H1 (cell line): ENCODE measurements around the gene CYB561D2. TPM values are rescaled to one million over a fixed set of nuclear protein-coding genes. Genes with fewer than 3 reads are reported as not detected.
A peak's percentile ranks its signal among the peaks of the same experiment; 100 is the strongest.

ENCODE experiments used
- CTCF ChIA-PET: fragments of 300-600 bp; sonication (Branson Sonifier 250); formaldehyde crosslinking; loops from one replicate; lab custom pipeline; 2021; ENCODE audit not compliant: partially characterized antibody; lab: Charles Lee
- POLR2A ChIA-PET: fragments of 300-600 bp; sonication (Branson Sonifier 250); formaldehyde crosslinking; loops from one replicate; lab custom pipeline; 2021; ENCODE audit warnings: inconsistent platforms; ENCODE audit not compliant: partially characterized antibody; lab: Charles Lee
- DNase-seq, 2 experiments: peaks; one replicate each; pipeline versions ENCODE4 v3.0.0 to v3.0.0-alpha.2; 2010 to 2022; ENCODE audit warnings: low spot score in 2 of 2, low read depth in 1 of 2, mixed read lengths in 1 of 2
- FAIRE-seq: peaks from 2 replicates; lab custom pipeline; 2011; peaks lifted over from hg19 to GRCh38; lab: Jason Lieb, UNC
- H2AFZ ChIP-seq: 2 replicates; pipeline ENCODE4 v1.8.1; 2012; ENCODE audit warnings: low read length, inconsistent platforms
- H2AK5ac ChIP-seq: 2 replicates; pipeline ENCODE4 v1.6.1; 2013; ENCODE audit warnings: low read depth, low read length
- H2BK120ac ChIP-seq: replicated peaks from 2 replicates; pipeline ENCODE3; 2013; ENCODE audit warnings: low read depth, low read length, inconsistent platforms
- H2BK12ac ChIP-seq: 2 replicates; pipeline ENCODE4 v1.6.1; 2013; ENCODE audit warnings: low read depth, low read length
- H2BK15ac ChIP-seq: 2 replicates; pipeline ENCODE4 v1.6.1; 2013; ENCODE audit warnings: low read length
- H2BK20ac ChIP-seq: 2 replicates; pipeline ENCODE4 v1.6.1; 2013; ENCODE audit warnings: low read length
- H2BK5ac ChIP-seq: 2 replicates; pipeline ENCODE4 v1.6.1; 2013; ENCODE audit warnings: low read depth, low read length
- H3K14ac ChIP-seq: 2 replicates; pipeline ENCODE4 v1.6.1; 2013; ENCODE audit warnings: inconsistent platforms; ENCODE audit not compliant: insufficient read length
- H3K18ac ChIP-seq: 2 replicates; pipeline ENCODE4 v1.6.1; 2013; ENCODE audit warnings: low read length; ENCODE audit errors: extremely low read depth
- H3K23ac ChIP-seq: 2 replicates; pipeline ENCODE4 v1.6.1; 2013; ENCODE audit warnings: inconsistent platforms; ENCODE audit not compliant: insufficient read length
- H3K23me2 ChIP-seq: 2 replicates; pipeline ENCODE4 v1.6.1; 2013; ENCODE audit warnings: low read depth, low read length
- H3K27ac ChIP-seq: 2 replicates; pipeline ENCODE4 v1.6.1; 2011; ENCODE audit warnings: low read depth, low read length, inconsistent platforms
- H3K27me3 ChIP-seq, 4 experiments: replicated peaks in 1 of 4; 1 replicate in 1 of 4; 2 replicates in 3 of 4; pipeline versions ENCODE4 v1.6.1 to v1.8.1; 2011 to 2013; ENCODE audit warnings: low read length in 3 of 4, mild to moderate bottlenecking in 3 of 4, inconsistent platforms in 2 of 4, mixed read lengths in 2 of 4, moderate library complexity in 1 of 4; ENCODE audit not compliant: control insufficient read depth in 3 of 4, insufficient read depth in 3 of 4; ENCODE audit errors: extremely low read depth in 1 of 4
- H3K36me3 ChIP-seq, 4 experiments: 2 replicates each; pipeline versions ENCODE4 v1.6.1 to v1.8.1; 2011 to 2013; ENCODE audit warnings: mild to moderate bottlenecking in 4 of 4, low read length in 3 of 4, moderate library complexity in 2 of 4, control low read depth in 1 of 4, inconsistent platforms in 1 of 4; ENCODE audit not compliant: insufficient read depth in 4 of 4, control insufficient read depth in 2 of 4
- H3K4ac ChIP-seq: replicated peaks from 2 replicates; pipeline ENCODE3; 2013; ENCODE audit warnings: low read length, low read depth, mixed read lengths, inconsistent platforms; ENCODE audit not compliant: insufficient read length
- H3K4me1 ChIP-seq, 4 experiments: replicated peaks in 1 of 4; 1 replicate in 1 of 4; 2 replicates in 3 of 4; pipeline versions ENCODE4 v1.6.1 to v1.8.1; 2011 to 2013; ENCODE audit warnings: low read length in 3 of 4, inconsistent platforms in 2 of 4, mixed read lengths in 1 of 4; ENCODE audit not compliant: insufficient read depth in 4 of 4, control insufficient read depth in 3 of 4
- H3K4me2 ChIP-seq, 2 experiments: 2 replicates each; pipeline versions ENCODE4 v1.6.1 to v1.8.1; 2011 to 2013; ENCODE audit warnings: low read depth in 2 of 2, low read length in 2 of 2, control low read depth in 1 of 2, inconsistent platforms in 1 of 2, mild to moderate bottlenecking in 1 of 2; ENCODE audit not compliant: insufficient read depth in 1 of 2
- H3K4me3 ChIP-seq, 4 experiments: fragments of 200-600, 300-600 bp in 1 of 4; sonication (generic), shearing (Covaris generic), sonication (Bioruptor Twin) in 1 of 4; 2 replicates each; pipeline versions ENCODE4 v1.5.1 to v1.8.1; 2011 to 2016; ENCODE audit warnings: low read length in 4 of 4, low read depth in 3 of 4, control low read depth in 2 of 4, inconsistent platforms in 2 of 4, mild to moderate bottlenecking in 2 of 4, mixed read lengths in 1 of 4, moderate library complexity in 1 of 4; ENCODE audit not compliant: insufficient read depth in 2 of 4; ENCODE audit errors: extremely low read depth in 1 of 4
- H3K56ac ChIP-seq: replicated peaks from 2 replicates; pipeline ENCODE3; 2013; ENCODE audit warnings: low read depth, mild to moderate bottlenecking, mixed read lengths, low read length, inconsistent platforms; ENCODE audit not compliant: insufficient read length
- H3K79me1 ChIP-seq: 2 replicates; pipeline ENCODE4 v1.6.1; 2013; ENCODE audit warnings: low read depth, low read length, control low read depth
- H3K79me2 ChIP-seq, 2 experiments: 2 replicates each; pipeline versions ENCODE4 v1.6.1 to v1.8.1; 2012 to 2013; ENCODE audit warnings: low read length in 2 of 2, mild to moderate bottlenecking in 2 of 2, inconsistent platforms in 1 of 2; ENCODE audit not compliant: insufficient read depth in 2 of 2, control insufficient read depth in 1 of 2
- H3K9ac ChIP-seq, 4 experiments: replicated peaks in 1 of 4; 1 replicate in 1 of 4; 2 replicates in 3 of 4; pipeline versions ENCODE4 v1.6.1 to v1.8.1; 2011 to 2013; ENCODE audit warnings: low read depth in 3 of 4, low read length in 3 of 4, control low read depth in 2 of 4, mild to moderate bottlenecking in 2 of 4, moderate library complexity in 2 of 4, inconsistent platforms in 1 of 4; ENCODE audit errors: extremely low read depth in 1 of 4
- H3K9me3 ChIP-seq, 2 experiments: 2 replicates each; pipeline versions ENCODE4 v1.6.1 to v1.8.1; 2012 to 2013; ENCODE audit warnings: mild to moderate bottlenecking in 2 of 2, moderate library complexity in 2 of 2, control low read depth in 1 of 2, inconsistent platforms in 1 of 2, low read depth in 1 of 2, low read length in 1 of 2, mixed read lengths in 1 of 2; ENCODE audit not compliant: insufficient read depth in 2 of 2
- H4K20me1 ChIP-seq, 2 experiments: replicated peaks in 1 of 2; 2 replicates each; pipeline versions ENCODE3 to v1.8.1; 2011 to 2013; ENCODE audit warnings: inconsistent platforms in 2 of 2, low read length in 2 of 2, mild to moderate bottlenecking in 1 of 2; ENCODE audit not compliant: insufficient read depth in 2 of 2, control insufficient read depth in 1 of 2
- H4K5ac ChIP-seq: 2 replicates; pipeline ENCODE4 v1.6.1; 2013; ENCODE audit warnings: low read length, low read depth, mixed read lengths, inconsistent platforms; ENCODE audit not compliant: insufficient read length
- H4K8ac ChIP-seq: 2 replicates; pipeline ENCODE4 v1.8.0; 2013; ENCODE audit warnings: mild to moderate bottlenecking, moderate library complexity, low read length, inconsistent platforms; ENCODE audit not compliant: insufficient read depth; ENCODE audit errors: extremely low read depth
- H4K91ac ChIP-seq: replicated peaks from 2 replicates; pipeline ENCODE3; 2013; ENCODE audit warnings: low read length, mixed read lengths, inconsistent platforms; ENCODE audit not compliant: insufficient read length
- CBX5 ChIP-seq: fragments of 300-800, 300-1000 bp; sonication (generic); IDR thresholded peaks from 2 replicates; pipeline ENCODE4 v1.7.1; 2016; ENCODE audit warnings: antibody characterized with exemption, low read length, low read depth
- CTBP2 ChIP-seq: IDR thresholded peaks from 2 replicates; pipeline ENCODE4 v1.7.0; 2011; ENCODE audit warnings: borderline replicate concordance, mild to moderate bottlenecking, moderate library complexity, mixed read lengths, low read length; ENCODE audit not compliant: insufficient read depth, insufficient read length
- RAD21 ChIP-seq, 2 experiments: IDR thresholded peaks in 1 of 2; conservative IDR thresholded peaks in 1 of 2; 2 replicates each; pipeline ENCODE4 v1.6.1; 2011; ENCODE audit warnings: low read depth in 2 of 2, low read length in 2 of 2, improper control_type of control experiment in 1 of 2, inconsistent platforms in 1 of 2, mild to moderate bottlenecking in 1 of 2, moderate library complexity in 1 of 2
- TAF1 ChIP-seq: IDR thresholded peaks from 2 replicates; pipeline ENCODE4 v1.6.1; 2011; ENCODE audit warnings: mild to moderate bottlenecking, low read depth, low read length
- TEAD4 ChIP-seq: IDR thresholded peaks from 2 replicates; pipeline ENCODE4 v1.6.1; 2012; ENCODE audit warnings: low read depth, low read length, inconsistent platforms, mixed read lengths
- WGBS, 2 experiments: shearing (Covaris generic) in 1 of 2; methylation state at CpG; one replicate each; pipeline versions ENCODE4 v1.1.6 to v1.1.7; 2013 to 2015; ENCODE audit warnings: low lambda C conversion rate in 2 of 2, mixed read lengths in 2 of 2, inconsistent platforms in 1 of 2, low coverage in 1 of 2, missing lambda C conversion rate in 1 of 2; ENCODE audit not compliant: insufficient replicate concordance in 2 of 2, insufficient coverage in 1 of 2, insufficient read length in 1 of 2; ENCODE audit errors: extremely low coverage in 1 of 2, missing lambda C conversion rate in 1 of 2; 5-methylcytosine and 5-hydroxymethylcytosine counted together
- polyA plus RNA-seq, 7 experiments: library from polyadenylated mRNA; depleted of rRNA in 3 of 7; stranded (reverse) in 5 of 7; unstranded in 2 of 7; fragments of >200 nt in 5 of 7; fragments of 200-250 nt in 2 of 7; gene quantifications; 1 replicate in 5 of 7; 2 replicates in 1 of 7; 4 replicates in 1 of 7; pipeline versions ENCODE4 v1.2.1 to v1.2.3, GENCODE V29; 2011 to 2013; ENCODE audit warnings: missing spikeins in 2 of 7, mixed read lengths in 2 of 7
- total RNA-seq: library from RNA; stranded (reverse); fragmentation: NEBNext Ultra II Directional; extraction: Animal tissue kit (Norgen Biotek cat#: 25700); gene quantifications from 2 replicates; pipeline ENCODE4 v1.2.1, GENCODE V29; 2021

CYB561D2 gene
- total and polyA plus RNA-seq, 2 of the 8 experiments (the other 6 are each of a cell fraction or from before 2014, with no cell fraction given): 9.8 to 34.0 TPM

GRCh38 chr3:50339485-50340146 lies 11.0 kb upstream of the CYB561D2 start:
- no peak overlapping the region for H2BK20ac ChIP-seq
- DNase-seq: no peak
- H4K5ac ChIP-seq: no peak overlapping the region
- no peak overlapping the region for H3K56ac ChIP-seq
- no peak overlapping the region for H2BK120ac ChIP-seq
- H3K27ac ChIP-seq: no peak overlapping the region
- H4K91ac ChIP-seq: no peak overlapping the region
- H3K36me3 ChIP-seq: no peaks in the 10 kb centered on the region
- peaks cover 20 to 57% (median 44%) of the 10 kb centered on the region in 4 experiments for H3K27me3 ChIP-seq
- CTCF ChIA-PET: interaction anchor here (0.7 to 7.7 kb wide), 3 partner anchors 8 to 17 kb away, joined by 3 to 60 read pairs (median 21); partner anchors contain the start of gene HYAL2
- no peak overlapping the region for H2AFZ ChIP-seq
- H3K79me2 ChIP-seq: peaks cover 0 to 19% of the 10 kb centered on the region in 2 experiments; a peak in 2 of 4 replicates
- H2AK5ac ChIP-seq: no peak overlapping the region
- H2BK5ac ChIP-seq: no peak overlapping the region
- no peak overlapping the region for H2BK15ac ChIP-seq
- 84% methylated on average over 12 of the region's 14 CpGs; no CpG with 5 or more reads in 1 of the 2 experiments for WGBS, 2 experiments
- no peak overlapping the region for H3K4ac ChIP-seq
- no peak for TF ChIP-seq CTBP2
- no peak for TF ChIP-seq CBX5
- no peak for TF ChIP-seq RAD21 (IDR thresholded peaks at IDR 0.05 in 1 of 2, conservative IDR thresholded peaks at IDR 0.05 in 1 of 2; ENCODE audit: low read depth in 2 of 2, low read length in 2 of 2)
- TF ChIP-seq TEAD4: no peak
- TF ChIP-seq TAF1: no peak
- POLR2A ChIA-PET: interaction anchor here (0.6 to 3.3 kb wide), 7 partner anchors 10 to 665 kb away, joined by 3 to 17 read pairs (median 4); partner anchors contain the start of genes CYB561D2, HYAL2, NPRL2 and TUSC2
- no peak overlapping the region for H4K8ac ChIP-seq
- H3K9ac ChIP-seq: no peak overlapping the region
- no peak for FAIRE-seq
- H4K20me1 ChIP-seq: peaks cover 0 to 6% of the 10 kb centered on the region in 2 experiments
- H3K79me1 ChIP-seq: peaks cover 3% of the 10 kb centered on the region; the same call in 1 of the 2 replicates
- no peak overlapping the region for H3K18ac ChIP-seq
- no peak overlapping the region for H3K23ac ChIP-seq
- H3K23me2 ChIP-seq: peaks cover 18% of the 10 kb centered on the region
- no peaks in the 10 kb centered on the region for H3K9me3 ChIP-seq
- H3K4me3 ChIP-seq: peak overlapping the region in 1 of 4 experiments; percentile 63; a peak in 4 of 8 replicates
- H3K14ac ChIP-seq: no peak overlapping the region
- peaks cover 0 to 19% (median 14%) of the 10 kb centered on the region in 4 experiments; a peak in 5 of 7 replicates for H3K4me1 ChIP-seq
- H2BK12ac ChIP-seq: no peak overlapping the region
- peak overlapping the region; percentile 65 to 87; a peak in 3 of 4 replicates for H3K4me2 ChIP-seq
